HepG2 (cell line): Measurements from ENCODE around the gene SNF8. TPM values are rescaled to one million over a fixed set of nuclear protein-coding genes. Genes with fewer than 3 reads are reported as not detected.

Source experiments
- ETV6 ChIP-seq: sonication (generic); formaldehyde crosslinking; conservative IDR thresholded peaks from 2 replicates; pipeline ENCODE4 v1.4.0; 2020; ENCODE audit warnings: missing genetic modification reagents
- FOXC1 ChIP-seq: sonication (generic); formaldehyde crosslinking; IDR thresholded peaks from 2 replicates; pipeline ENCODE4 v1.8.0; 2022; ENCODE audit warnings: mild to moderate bottlenecking, missing genetic modification reagents, borderline replicate concordance
- FOXP4 ChIP-seq: sonication (generic); formaldehyde crosslinking; IDR thresholded peaks from 2 replicates; pipeline ENCODE4 v1.4.0; 2020; ENCODE audit warnings: missing genetic modification reagents
- HNF4G ChIP-seq, 2 experiments: sonication (generic) in 1 of 2; formaldehyde crosslinking in 1 of 2; IDR thresholded peaks; 2 replicates each; pipeline versions ENCODE4 v1.4.0 to v1.6.1; 2011 to 2020; ENCODE audit warnings: borderline replicate concordance in 2 of 2, low read depth in 2 of 2, mild to moderate bottlenecking in 2 of 2, low read length in 1 of 2, missing genetic modification reagents in 1 of 2, moderate library complexity in 1 of 2
- KMT2A ChIP-seq: sonication (generic); formaldehyde crosslinking; IDR thresholded peaks from 2 replicates; pipeline ENCODE4 v1.4.0; 2020; ENCODE audit warnings: missing genetic modification reagents
- MTERF4 ChIP-seq: sonication (generic); formaldehyde crosslinking; IDR thresholded peaks from 2 replicates; pipeline ENCODE4 v1.8.0; 2023; ENCODE audit warnings: mild to moderate bottlenecking, missing genetic modification reagents
- MYC ChIP-seq: sonication (generic); formaldehyde crosslinking; IDR thresholded peaks from 2 replicates; pipeline ENCODE4 v1.9.0; 2021; ENCODE audit warnings: missing genetic modification reagents, borderline replicate concordance
- PRDM4 ChIP-seq: sonication (generic); formaldehyde crosslinking; IDR thresholded peaks from 2 replicates; pipeline ENCODE4 v1.9.0; 2021; ENCODE audit warnings: missing genetic modification reagents, borderline replicate concordance
- SIN3A ChIP-seq: IDR thresholded peaks from 2 replicates; pipeline ENCODE4 v1.6.1; 2011; ENCODE audit warnings: low read depth, mild to moderate bottlenecking, control low read depth, low read length, borderline replicate concordance
- SRSF1 ChIP-seq: fragments of 200-400 bp; formaldehyde crosslinking; optimal IDR thresholded peaks from 2 replicates; pipeline ENCODE3; 2017; ENCODE audit warnings: mild to moderate bottlenecking, low read depth, low read length, moderate library complexity
- TFDP1 ChIP-seq: IDR thresholded peaks from 2 replicates; pipeline ENCODE4 v1.6.1; 2016; ENCODE audit warnings: missing compliant biosample characterization, missing genetic modification reagents, borderline replicate concordance
- TSC22D2 ChIP-seq: sonication (generic); formaldehyde crosslinking; IDR thresholded peaks from 2 replicates; pipeline ENCODE4 v1.5.1; 2020; ENCODE audit warnings: missing genetic modification reagents, mild to moderate bottlenecking, borderline replicate concordance
- ZBTB21 ChIP-seq: sonication (generic); formaldehyde crosslinking; IDR thresholded peaks from 2 replicates; pipeline ENCODE4 v1.4.0; 2020; ENCODE audit warnings: missing genetic modification reagents
- ZEB1 ChIP-seq: IDR thresholded peaks from 2 replicates; pipeline ENCODE4 v1.6.1; 2012; ENCODE audit warnings: mild to moderate bottlenecking, low read depth, inconsistent platforms; ENCODE audit not compliant: insufficient replicate concordance
- ZNF275 ChIP-seq: sonication (generic); formaldehyde crosslinking; IDR thresholded peaks from 2 replicates; pipeline ENCODE4 v1.8.0; 2022; ENCODE audit warnings: missing genetic modification reagents, mild to moderate bottlenecking, inconsistent platforms, borderline replicate concordance
- ZNF580 ChIP-seq: IDR thresholded peaks from 2 replicates; pipeline ENCODE4 v1.6.1; 2016; ENCODE audit warnings: low read depth, borderline replicate concordance
- ZNF660 ChIP-seq: sonication (generic); formaldehyde crosslinking; IDR thresholded peaks from 2 replicates; pipeline ENCODE4 v1.5.1; 2020; ENCODE audit warnings: mild to moderate bottlenecking, low read depth, missing genetic modification reagents, borderline replicate concordance
- ZNF720 ChIP-seq: sonication (generic); formaldehyde crosslinking; IDR thresholded peaks from 2 replicates; pipeline ENCODE4 v1.4.0; 2020; ENCODE audit warnings: missing genetic modification reagents
- ZSCAN31 ChIP-seq: sonication (generic); formaldehyde crosslinking; IDR thresholded peaks from 2 replicates; pipeline ENCODE4 v1.5.0; 2020; ENCODE audit warnings: low read depth, mild to moderate bottlenecking, missing genetic modification reagents
- polyA plus RNA-seq, 8 experiments: library from polyadenylated mRNA; depleted of rRNA in 3 of 8; stranded (reverse) in 7 of 8; unstranded in 1 of 8; fragments of >200 nt; fragmentation: Illumina TruSeq in 4 of 8; extraction: Trizol in 4 of 8; gene quantifications; 2 replicates each; pipeline versions ENCODE4 v1.2.1 to v1.2.3, GENCODE V29; 2011 to 2016; ENCODE audit warnings: low read depth in 4 of 8, missing spikeins in 1 of 8, mixed read lengths in 1 of 8; ENCODE audit not compliant: insufficient read depth in 1 of 8
- total RNA-seq, 5 experiments: library from RNA; depleted of rRNA; stranded (reverse); fragments of >200 nt; fragmentation: Illumina TruSeq; extraction: Trizol; gene quantifications; 2 replicates each; pipeline ENCODE4 v1.2.3, GENCODE V29; 2016; ENCODE audit warnings: low read depth in 1 of 5

Gene SNF8
- total and polyA plus RNA-seq, 2 of the 13 experiments (the other 11 are each of a cell fraction or from before 2014, with no cell fraction given) = 114 to 153 TPM

- TF ChIP-seq ETV6 (peak; percentile 91), FOXC1 (CRISPR knock-in tag) (peak; percentile 81), FOXP4 (peak; percentile 73), ZNF580 (peak; percentile 91), MYC (peak; percentile 95), PRDM4 (CRISPR knock-in tag) (no peak), TFDP1 (peak; percentile 78; the same call in 1 of the 2 replicates), ZEB1 (no peak), ZSCAN31 (peak; percentile 70; the same call in 1 of the 2 replicates), KMT2A (CRISPR knock-in tag) (peak; percentile 95), ZNF720 (CRISPR knock-in tag) (0 out of 2 replicates have a peak, but pooled peaks have one; percentile 92), SIN3A (peak; percentile 90; the same call in 1 of the 2 replicates), MTERF4 (CRISPR knock-in tag) (peak; percentile 67), HNF4G (IDR thresholded peaks at IDR 0.05; ENCODE audit: borderline replicate concordance, low read depth, low read length) (0 out of 2 replicates have a peak, but pooled peaks have one; percentile 1), HNF4G (CRISPR knock-in tag; IDR thresholded peaks at IDR 0.05; ENCODE audit: borderline replicate concordance, low read depth) (peak; percentile 20; the same call in 1 of the 2 replicates), ZBTB21 (CRISPR knock-in tag) (no peak), SRSF1 (peak; percentile 91), TSC22D2 (CRISPR knock-in tag) (peak; percentile 78; the same call in 1 of the 2 replicates), ZNF275 (peak; percentile 91; the same call in 1 of the 2 replicates), ZNF660 (CRISPR knock-in tag) (no peak)
Observed at GRCh38 chr17:48908047-48908843, 36.4 kb downstream of the SNF8 start, which contains the start of gene UBE2Z (continued).
